HepG2 (cell line): ENCODE results near the gene THOP1. TPM values are rescaled to one million over a fixed set of nuclear protein-coding genes. Genes with fewer than 3 reads are reported as not detected.
A peak's percentile ranks its signal among the peaks of the same experiment; 100 is the strongest.

ENCODE experiments used
- HNF1A ChIP-seq, 2 experiments: sonication (generic) in 1 of 2; formaldehyde crosslinking in 1 of 2; IDR thresholded peaks; 2 replicates each; pipeline versions ENCODE4 v1.4.0 to v1.6.1; 2016 to 2020; ENCODE audit warnings: borderline replicate concordance in 1 of 2, low read depth in 1 of 2, mild to moderate bottlenecking in 1 of 2, missing genetic modification reagents in 1 of 2
- SOX5 ChIP-seq: IDR thresholded peaks from 2 replicates; pipeline ENCODE4 v1.6.1; 2016; ENCODE audit warnings: borderline replicate concordance
- ZBTB20 ChIP-seq: sonication (generic); formaldehyde crosslinking; IDR thresholded peaks from 2 replicates; pipeline ENCODE4 v1.8.1; 2023; ENCODE audit warnings: missing genetic modification reagents, low read depth, mild to moderate bottlenecking, borderline replicate concordance
- ZBTB21 ChIP-seq: sonication (generic); formaldehyde crosslinking; IDR thresholded peaks from 2 replicates; pipeline ENCODE4 v1.4.0; 2020; ENCODE audit warnings: missing genetic modification reagents
- ZBTB7B ChIP-seq: sonication (generic); formaldehyde crosslinking; IDR thresholded peaks from 2 replicates; pipeline ENCODE4 v1.4.0; 2020; ENCODE audit warnings: missing genetic modification reagents
- ZNF501 ChIP-seq: sonication (generic); formaldehyde crosslinking; IDR thresholded peaks from 2 replicates; pipeline ENCODE4 v1.5.1; 2020; ENCODE audit warnings: mild to moderate bottlenecking, moderate library complexity, missing genetic modification reagents
- ZXDC ChIP-seq: sonication (generic); formaldehyde crosslinking; IDR thresholded peaks from 2 replicates; pipeline ENCODE4 v1.5.0; 2020; ENCODE audit warnings: mild to moderate bottlenecking, missing genetic modification reagents
- polyA plus RNA-seq, 8 experiments: library from polyadenylated mRNA; depleted of rRNA in 3 of 8; stranded (reverse) in 7 of 8; unstranded in 1 of 8; fragments of >200 nt; fragmentation: Illumina TruSeq in 4 of 8; extraction: Trizol in 4 of 8; gene quantifications; 2 replicates each; pipeline versions ENCODE4 v1.2.1 to v1.2.3, GENCODE V29; 2011 to 2016; ENCODE audit warnings: low read depth in 4 of 8, missing spikeins in 1 of 8, mixed read lengths in 1 of 8; ENCODE audit not compliant: insufficient read depth in 1 of 8
- total RNA-seq, 5 experiments: library from RNA; depleted of rRNA; stranded (reverse); fragments of >200 nt; fragmentation: Illumina TruSeq; extraction: Trizol; gene quantifications; 2 replicates each; pipeline ENCODE4 v1.2.3, GENCODE V29; 2016; ENCODE audit warnings: low read depth in 1 of 5
- TF ChIP-seq, protein P1 (sequence below): sonication (generic); formaldehyde crosslinking; IDR thresholded peaks from 2 replicates; pipeline ENCODE4 v1.5.1; 2020; ENCODE audit warnings: mild to moderate bottlenecking, missing genetic modification reagents, borderline replicate concordance
- TF ChIP-seq, protein P2 (sequence below): sonication (generic); formaldehyde crosslinking; conservative IDR thresholded peaks from 2 replicates; pipeline ENCODE4 v1.8.0; 2022; ENCODE audit warnings: missing genetic modification reagents
- TF ChIP-seq, protein P3 (sequence below): sonication (generic); formaldehyde crosslinking; conservative IDR thresholded peaks from 2 replicates; pipeline ENCODE4 v1.4.0; 2020; ENCODE audit warnings: missing genetic modification reagents

Gene THOP1
- total and polyA plus RNA-seq, 2 of the 13 experiments (the other 11 are each of a cell fraction or from before 2014, with no cell fraction given) = 74.4 to 116 TPM

DNA sequence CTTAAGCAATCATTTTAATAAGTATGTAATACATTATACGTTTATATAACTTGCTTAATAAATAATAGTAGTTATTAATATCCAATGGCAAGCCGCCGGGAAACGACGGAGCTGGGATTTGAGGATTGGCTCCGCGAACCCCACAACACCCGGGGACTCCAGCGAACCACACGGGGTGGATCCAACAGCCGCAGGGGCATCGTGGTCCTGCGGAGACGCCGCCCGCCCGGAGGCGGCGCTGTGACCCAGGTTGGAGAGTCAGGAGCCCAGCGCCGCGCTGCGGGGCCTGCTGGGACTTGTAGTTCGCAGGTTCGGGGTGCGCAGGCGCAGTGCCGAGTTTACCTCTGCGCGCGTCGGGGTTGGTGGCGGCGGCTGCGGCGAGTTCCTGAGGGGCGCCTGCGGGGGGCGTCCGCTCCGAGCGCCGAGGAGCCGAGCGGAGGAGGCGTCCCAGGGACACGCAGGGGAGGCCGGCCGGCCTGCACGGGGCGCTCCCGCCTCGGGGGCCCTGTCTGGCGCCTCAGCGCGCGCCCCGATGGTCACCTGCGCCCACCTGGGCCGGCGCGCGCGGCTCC is 34.3 kb downstream of the THOP1 start, which contains the start of gene ZNF554 (continued):
- TF ChIP-seq, protein P1, sequence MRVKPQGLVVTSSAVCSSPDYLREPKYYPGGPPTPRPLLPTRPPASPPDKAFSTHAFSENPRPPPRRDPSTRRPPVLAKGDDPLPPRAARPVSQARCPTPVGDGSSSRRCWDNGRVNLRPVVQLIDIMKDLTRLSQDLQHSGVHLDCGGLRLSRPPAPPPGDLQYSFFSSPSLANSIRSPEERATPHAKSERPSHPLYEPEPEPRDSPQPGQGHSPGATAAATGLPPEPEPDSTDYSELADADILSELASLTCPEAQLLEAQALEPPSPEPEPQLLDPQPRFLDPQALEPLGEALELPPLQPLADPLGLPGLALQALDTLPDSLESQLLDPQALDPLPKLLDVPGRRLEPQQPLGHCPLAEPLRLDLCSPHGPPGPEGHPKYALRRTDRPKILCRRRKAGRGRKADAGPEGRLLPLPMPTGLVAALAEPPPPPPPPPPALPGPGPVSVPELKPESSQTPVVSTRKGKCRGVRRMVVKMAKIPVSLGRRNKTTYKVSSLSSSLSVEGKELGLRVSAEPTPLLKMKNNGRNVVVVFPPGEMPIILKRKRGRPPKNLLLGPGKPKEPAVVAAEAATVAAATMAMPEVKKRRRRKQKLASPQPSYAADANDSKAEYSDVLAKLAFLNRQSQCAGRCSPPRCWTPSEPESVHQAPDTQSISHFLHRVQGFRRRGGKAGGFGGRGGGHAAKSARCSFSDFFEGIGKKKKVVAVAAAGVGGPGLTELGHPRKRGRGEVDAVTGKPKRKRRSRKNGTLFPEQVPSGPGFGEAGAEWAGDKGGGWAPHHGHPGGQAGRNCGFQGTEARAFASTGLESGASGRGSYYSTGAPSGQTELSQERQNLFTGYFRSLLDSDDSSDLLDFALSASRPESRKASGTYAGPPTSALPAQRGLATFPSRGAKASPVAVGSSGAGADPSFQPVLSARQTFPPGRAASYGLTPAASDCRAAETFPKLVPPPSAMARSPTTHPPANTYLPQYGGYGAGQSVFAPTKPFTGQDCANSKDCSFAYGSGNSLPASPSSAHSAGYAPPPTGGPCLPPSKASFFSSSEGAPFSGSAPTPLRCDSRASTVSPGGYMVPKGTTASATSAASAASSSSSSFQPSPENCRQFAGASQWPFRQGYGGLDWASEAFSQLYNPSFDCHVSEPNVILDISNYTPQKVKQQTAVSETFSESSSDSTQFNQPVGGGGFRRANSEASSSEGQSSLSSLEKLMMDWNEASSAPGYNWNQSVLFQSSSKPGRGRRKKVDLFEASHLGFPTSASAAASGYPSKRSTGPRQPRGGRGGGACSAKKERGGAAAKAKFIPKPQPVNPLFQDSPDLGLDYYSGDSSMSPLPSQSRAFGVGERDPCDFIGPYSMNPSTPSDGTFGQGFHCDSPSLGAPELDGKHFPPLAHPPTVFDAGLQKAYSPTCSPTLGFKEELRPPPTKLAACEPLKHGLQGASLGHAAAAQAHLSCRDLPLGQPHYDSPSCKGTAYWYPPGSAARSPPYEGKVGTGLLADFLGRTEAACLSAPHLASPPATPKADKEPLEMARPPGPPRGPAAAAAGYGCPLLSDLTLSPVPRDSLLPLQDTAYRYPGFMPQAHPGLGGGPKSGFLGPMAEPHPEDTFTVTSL (CRISPR knock-in tag) = no peak
- TF ChIP-seq ZBTB20 (CRISPR knock-in tag) (peak; percentile 74), ZBTB7B (CRISPR knock-in tag) (no peak), ZXDC (CRISPR knock-in tag) (no peak), SOX5 (peak; percentile 59), ZBTB21 (CRISPR knock-in tag) (no peak), HNF1A (IDR thresholded peaks at IDR 0.05; ENCODE audit: low read depth) (no peak), HNF1A (CRISPR knock-in tag; IDR thresholded peaks at IDR 0.05; ENCODE audit: borderline replicate concordance) (peak; percentile 79), ZNF501 (CRISPR knock-in tag) (peak; percentile 42; the same call in 1 of the 2 replicates)
- TF ChIP-seq, protein P2, sequence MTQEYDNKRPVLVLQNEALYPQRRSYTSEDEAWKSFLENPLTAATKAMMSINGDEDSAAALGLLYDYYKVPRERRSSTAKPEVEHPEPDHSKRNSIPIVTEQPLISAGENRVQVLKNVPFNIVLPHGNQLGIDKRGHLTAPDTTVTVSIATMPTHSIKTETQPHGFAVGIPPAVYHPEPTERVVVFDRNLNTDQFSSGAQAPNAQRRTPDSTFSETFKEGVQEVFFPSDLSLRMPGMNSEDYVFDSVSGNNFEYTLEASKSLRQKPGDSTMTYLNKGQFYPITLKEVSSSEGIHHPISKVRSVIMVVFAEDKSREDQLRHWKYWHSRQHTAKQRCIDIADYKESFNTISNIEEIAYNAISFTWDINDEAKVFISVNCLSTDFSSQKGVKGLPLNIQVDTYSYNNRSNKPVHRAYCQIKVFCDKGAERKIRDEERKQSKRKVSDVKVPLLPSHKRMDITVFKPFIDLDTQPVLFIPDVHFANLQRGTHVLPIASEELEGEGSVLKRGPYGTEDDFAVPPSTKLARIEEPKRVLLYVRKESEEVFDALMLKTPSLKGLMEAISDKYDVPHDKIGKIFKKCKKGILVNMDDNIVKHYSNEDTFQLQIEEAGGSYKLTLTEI (CRISPR knock-in tag) = no peak
- TF ChIP-seq, protein P3, sequence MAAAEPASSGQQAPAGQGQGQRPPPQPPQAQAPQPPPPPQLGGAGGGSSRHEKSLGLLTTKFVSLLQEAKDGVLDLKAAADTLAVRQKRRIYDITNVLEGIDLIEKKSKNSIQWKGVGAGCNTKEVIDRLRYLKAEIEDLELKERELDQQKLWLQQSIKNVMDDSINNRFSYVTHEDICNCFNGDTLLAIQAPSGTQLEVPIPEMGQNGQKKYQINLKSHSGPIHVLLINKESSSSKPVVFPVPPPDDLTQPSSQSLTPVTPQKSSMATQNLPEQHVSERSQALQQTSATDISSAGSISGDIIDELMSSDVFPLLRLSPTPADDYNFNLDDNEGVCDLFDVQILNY (CRISPR knock-in tag) = no peak
